GM21447 (cell line): ENCODE results near the gene PROSER2.
"Not testable (repeated sequence)": the region's sequence is repeated elsewhere in the genome, so short reads cannot be mapped to it uniquely, and the experiment has no call there.

Experiments
- ATAC-seq: cut with Tn5 transposase; IDR thresholded peaks from one replicate; pipeline ENCODE4 v1.9.1; 2021; ENCODE audit not compliant: unreplicated experiment

PROSER2 gene

GRCh38 chr10:11882646-11883375, 59.7 kb downstream of the PROSER2 start:
- no peak for ATAC-seq

- no peak for ATAC-seq
These were observed 61.7 kb downstream of the PROSER2 start for GRCh38 chr10:11884706-11885423.

- ATAC-seq: no peak
These were observed 62.4 kb downstream of the PROSER2 start for GRCh38 chr10:11885437-11886137.

GRCh38 chr10:11886138-11886474, 63.0 kb downstream of the PROSER2 start:
- ATAC-seq: no peak

GRCh38 chr10:11886851-11887250, 63.7 kb downstream of the PROSER2 start:
- peak; percentile 62 for ATAC-seq

- ATAC-seq: no peak
These were observed 64.4 kb downstream of the PROSER2 start for GRCh38 chr10:11887381-11888227.

GRCh38 chr10:11889263-11889662, 66.1 kb downstream of the PROSER2 start:
- ATAC-seq: not testable (repeated sequence)

- no peak for ATAC-seq
These were observed 68.8 kb downstream of the PROSER2 start for GRCh38 chr10:11891776-11892486.

GRCh38 chr10:11893749-11894278, 70.7 kb downstream of the PROSER2 start:
- no peak for ATAC-seq

GRCh38 chr10:11894381-11895107, 71.4 kb downstream of the PROSER2 start:
- ATAC-seq: no peak

- ATAC-seq: no peak
These were observed 71.9 kb downstream of the PROSER2 start for GRCh38 chr10:11895108-11895466.

GRCh38 chr10:11895598-11895997, 72.4 kb downstream of the PROSER2 start:
- no peak for ATAC-seq

- no peak for ATAC-seq
These were observed 73.5 kb downstream of the PROSER2 start for GRCh38 chr10:11896549-11897200.

GRCh38 chr10:11898033-11898371, 74.8 kb downstream of the PROSER2 start:
- no peak for ATAC-seq

- no peak for ATAC-seq
These were observed 75.4 kb downstream of the PROSER2 start for GRCh38 chr10:11898372-11899066.

- no peak for ATAC-seq
These were observed 76.1 kb downstream of the PROSER2 start for GRCh38 chr10:11899067-11899876.

GRCh38 chr10:11901036-11901301, 77.8 kb downstream of the PROSER2 start:
- ATAC-seq: no peak

- ATAC-seq: no peak
These were observed 78.3 kb downstream of the PROSER2 start for GRCh38 chr10:11901454-11901832.
